NAMALWA (cell line): Measurements from ENCODE around the gene ROS1.
A peak's percentile ranks its signal among the peaks of the same experiment; 100 is the strongest.
"Not testable (repeated sequence)": the region's sequence is repeated elsewhere in the genome, so short reads cannot be mapped to it uniquely, and the experiment has no call there.

Source experiments
- DNase-seq: peaks from one replicate; pipeline ENCODE4 v3.0.0-alpha.2; 2015; ENCODE audit warnings: low spot score

ROS1 gene

DNA sequence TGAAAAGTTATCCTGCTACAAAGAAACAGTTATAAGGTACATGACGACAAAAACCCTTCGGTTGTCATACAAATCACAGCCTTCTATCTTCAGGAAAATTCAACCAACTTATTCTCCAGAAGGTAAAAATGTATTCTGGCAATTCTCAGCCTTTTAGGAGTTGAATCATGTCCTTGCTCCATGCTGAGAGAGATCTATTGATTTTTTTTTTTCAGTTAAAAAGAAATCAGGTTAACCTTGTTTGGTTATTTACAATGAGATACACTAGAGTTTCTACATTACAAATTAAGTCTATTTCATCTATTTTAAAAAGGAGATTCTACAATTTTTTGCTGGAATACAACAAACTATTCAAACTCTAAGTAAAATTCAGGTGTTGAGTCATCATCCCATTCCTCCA is 45.4 kb downstream of the ROS1 start:
- DNase-seq: no peak

DNA sequence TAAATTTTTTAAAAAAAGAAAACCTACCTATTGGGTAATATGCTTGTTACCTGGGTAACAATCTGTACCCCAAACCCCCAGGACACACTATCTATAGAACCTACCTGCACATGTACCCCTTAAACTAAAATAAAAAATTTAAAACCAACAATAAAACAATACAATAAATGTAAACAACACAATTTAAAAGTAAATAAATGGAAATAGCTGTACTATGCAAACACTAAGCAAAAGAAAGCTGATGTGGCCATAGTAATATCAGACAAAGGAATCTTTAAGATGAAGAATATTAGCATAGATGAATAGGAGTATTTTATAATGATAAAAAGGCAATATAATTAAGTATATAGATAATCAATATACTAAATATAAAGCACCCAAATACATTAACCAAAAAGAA is 50.3 kb downstream of the ROS1 start:
- DNase-seq: no peak

DNA sequence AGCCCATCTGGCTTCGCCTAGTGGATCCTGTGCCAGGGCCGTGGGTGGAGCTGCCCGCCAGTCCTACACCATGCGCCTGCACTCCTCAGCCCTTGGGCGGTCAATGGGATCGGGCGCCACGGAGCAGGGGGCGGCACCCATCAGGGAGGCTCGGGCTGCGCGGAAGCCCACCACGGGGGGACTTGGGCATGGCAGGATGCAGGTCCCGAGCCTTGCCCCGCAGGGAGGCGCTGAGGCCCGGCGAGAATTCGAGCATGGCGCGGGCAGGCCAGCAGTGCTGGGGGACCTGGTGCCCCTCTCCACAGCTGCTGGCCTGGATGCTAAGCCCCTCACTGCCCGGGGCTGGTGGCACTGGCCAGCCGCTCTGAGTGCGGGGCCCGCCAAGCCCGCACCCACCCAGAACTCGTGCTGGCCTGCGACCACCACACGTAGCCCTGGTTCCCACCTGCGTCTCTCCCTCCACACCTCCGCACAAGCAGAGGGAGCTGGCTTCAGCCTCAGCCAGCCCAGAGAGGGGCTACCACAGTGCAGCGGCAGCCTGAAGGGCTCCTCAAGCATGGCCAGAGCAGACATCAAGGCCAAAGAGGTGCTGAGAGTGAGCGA is 52.4 kb downstream of the ROS1 start:
- DNase-seq: no peak

DNA sequence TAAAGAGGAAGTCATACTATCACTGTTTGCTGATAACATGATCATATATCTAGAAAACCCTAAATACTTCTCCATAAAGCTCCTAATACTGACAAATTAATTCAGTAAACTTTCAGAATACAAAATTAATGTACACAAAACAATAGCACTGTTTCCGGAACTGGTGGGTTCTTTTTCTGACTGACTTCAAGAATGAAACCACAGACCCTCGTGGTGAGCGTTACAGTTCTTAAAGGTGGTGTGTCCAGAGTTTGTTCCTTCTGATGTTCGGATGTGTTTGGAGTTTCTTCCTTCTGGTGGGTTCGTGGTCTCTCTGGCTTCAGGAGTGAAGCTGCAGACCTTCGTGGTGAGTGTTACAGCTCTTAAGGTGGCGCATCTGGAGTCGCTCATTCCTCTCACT is 53.5 kb downstream of the ROS1 start:
- DNase-seq: not testable (repeated sequence)

DNA sequence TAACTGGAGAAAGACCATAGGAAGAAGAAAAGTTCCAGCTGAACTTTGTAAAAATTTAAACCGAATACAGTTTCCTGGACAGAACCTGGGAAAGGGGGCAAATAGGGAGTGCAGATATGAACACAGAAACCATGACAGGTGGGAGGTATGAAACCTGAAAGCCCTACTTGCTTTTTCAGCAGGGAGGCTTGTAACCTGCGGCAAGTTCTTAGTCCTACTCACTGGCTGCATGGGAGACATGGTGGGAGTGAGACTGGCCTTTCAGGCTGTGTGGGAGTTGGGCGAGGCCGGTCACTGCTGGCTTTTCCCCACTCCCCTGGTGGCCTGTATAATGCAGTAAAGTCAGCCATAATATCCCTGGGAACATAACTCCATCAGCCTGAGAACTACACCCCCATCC is 54.2 kb downstream of the ROS1 start:
- DNase-seq: no peak

DNA sequence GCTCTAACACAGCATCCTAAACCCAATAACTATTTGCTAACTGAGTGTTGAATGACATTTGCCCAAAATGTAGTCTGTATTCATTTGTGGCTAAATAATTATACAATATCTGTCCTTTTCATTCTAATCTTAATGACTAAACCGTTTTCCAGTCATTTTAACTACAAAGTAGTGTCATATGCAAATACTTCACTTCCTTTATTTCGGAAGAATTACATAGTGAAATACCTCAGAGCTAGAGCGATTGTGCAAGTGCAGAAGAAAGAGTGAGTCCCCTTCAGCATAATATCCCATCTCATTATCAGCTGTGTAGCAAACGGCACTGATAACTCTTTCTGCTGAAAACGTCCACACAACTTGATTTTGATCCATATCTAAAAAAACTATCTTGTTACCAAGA is 66.2 kb downstream of the ROS1 start:
- DNase-seq: no peak

DNA sequence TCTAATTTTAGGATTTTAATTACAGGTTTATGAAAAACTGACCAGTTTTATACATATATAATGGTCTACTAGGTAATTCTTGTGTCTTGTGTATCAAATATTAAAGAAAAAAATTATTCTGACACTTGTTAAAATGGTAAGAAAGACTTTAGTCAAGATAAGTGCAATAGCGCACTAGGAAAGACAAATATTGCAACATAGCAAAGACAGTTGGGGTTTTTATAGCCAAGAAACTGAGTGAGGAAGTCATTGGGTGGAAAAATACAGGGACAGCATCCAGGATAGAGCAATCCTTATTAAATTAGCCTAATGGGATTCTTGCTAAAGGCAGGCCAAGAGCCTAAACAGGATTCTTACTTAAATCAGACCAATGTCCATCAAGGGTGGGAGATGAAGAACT is 71.1 kb downstream of the ROS1 start:
- DNase-seq: no peak

DNA sequence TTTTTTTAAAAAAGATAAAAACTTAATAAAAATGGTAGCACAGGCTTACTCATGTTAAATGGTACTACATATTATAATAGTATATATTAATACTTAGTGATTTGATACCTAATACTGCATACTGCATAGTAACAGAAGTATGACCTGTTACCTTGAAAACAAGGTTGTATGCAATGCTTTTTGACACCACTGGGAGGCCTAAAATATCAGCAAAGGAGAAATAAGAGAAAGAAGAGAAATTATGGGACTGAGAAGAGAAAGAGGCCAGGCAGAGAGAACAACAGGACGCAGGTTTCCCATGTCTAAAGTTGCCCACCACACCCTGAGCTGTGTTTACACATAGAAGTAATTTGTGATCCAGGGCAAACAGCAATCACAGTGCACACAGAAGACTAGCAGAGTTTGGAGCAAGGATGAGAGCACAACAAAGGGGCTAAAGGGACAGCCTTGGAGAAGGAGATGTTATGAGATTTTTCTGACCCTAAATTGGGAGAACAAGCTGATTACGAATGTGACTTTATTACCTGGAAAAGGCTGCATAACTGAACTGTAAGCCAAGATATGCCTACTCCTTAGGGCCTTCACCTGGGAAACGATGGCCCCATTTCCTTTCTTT is 73.2 kb downstream of the ROS1 start:
- DNase-seq: peak; percentile 44

DNA sequence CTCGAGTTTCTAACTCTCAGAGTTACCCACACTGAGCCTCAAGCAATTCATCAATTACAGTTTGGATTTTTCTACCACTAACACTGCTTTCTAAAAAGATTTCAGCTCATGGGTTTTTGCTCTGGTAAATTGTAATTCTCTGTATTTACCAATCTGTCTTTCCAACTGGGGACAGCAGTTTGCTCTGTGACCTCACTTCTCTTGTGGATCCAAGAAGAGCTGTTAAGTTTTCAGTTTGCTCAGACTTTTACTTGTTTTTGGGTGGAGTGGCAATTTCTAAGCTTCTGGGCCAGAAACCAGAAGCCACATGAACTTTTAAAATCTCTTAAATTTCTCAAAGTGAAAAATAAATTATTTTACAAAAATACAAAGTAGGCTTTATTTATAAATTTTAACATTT is 74.2 kb downstream of the ROS1 start:
- no peak for DNase-seq

DNA sequence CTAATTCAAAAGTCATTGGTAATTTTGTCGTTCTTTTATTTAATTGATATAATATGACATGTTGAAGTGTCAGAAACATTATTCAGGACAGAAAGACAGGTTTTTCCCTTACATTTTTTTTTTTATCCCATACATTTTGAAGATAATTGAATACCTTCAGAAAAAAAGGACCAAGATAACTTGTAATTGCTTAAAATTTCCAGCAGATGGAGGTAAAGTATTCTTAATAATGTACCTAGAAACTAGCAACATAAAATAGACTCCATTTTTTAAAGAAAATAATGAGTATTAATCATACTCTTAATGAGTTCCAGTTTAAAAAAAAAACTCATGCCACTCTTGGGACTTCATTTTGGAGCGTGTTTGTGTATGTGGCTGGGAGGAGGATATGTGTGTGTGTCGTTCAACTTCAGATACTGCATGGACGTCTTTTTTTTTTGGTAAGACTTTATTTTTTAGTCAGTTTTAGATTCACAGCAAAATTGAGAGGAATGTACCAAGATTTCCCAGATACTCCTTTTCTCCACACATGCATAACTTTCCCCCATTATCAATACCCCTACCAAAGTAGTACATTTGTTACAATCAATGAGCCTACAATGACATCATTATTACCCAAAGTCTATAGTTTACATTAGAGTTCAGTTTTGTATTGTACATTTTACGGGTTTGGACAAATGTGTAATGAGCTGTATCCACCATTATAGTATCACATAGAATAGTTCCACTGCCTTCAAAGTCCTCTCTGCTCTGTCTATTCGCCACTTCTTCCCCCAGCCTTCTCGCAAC is 79.4 kb downstream of the ROS1 start:
- DNase-seq: peak; percentile 61

DNA sequence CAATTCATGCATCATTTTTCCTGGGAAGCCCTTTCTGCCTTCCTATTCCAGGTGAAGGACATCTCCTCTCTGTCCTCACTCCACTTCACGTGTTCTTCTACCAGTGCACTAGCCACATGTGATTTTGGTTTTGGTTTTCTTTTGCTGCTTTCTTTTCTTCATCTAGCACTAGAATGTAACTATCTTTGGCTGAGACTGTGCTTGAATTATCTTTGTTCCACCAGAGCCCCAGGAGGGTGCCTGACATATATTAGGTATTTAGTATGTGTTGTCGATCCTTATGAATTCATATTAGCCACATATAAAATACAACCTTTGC is 80.5 kb downstream of the ROS1 start:
- DNase-seq: no peak

DNA sequence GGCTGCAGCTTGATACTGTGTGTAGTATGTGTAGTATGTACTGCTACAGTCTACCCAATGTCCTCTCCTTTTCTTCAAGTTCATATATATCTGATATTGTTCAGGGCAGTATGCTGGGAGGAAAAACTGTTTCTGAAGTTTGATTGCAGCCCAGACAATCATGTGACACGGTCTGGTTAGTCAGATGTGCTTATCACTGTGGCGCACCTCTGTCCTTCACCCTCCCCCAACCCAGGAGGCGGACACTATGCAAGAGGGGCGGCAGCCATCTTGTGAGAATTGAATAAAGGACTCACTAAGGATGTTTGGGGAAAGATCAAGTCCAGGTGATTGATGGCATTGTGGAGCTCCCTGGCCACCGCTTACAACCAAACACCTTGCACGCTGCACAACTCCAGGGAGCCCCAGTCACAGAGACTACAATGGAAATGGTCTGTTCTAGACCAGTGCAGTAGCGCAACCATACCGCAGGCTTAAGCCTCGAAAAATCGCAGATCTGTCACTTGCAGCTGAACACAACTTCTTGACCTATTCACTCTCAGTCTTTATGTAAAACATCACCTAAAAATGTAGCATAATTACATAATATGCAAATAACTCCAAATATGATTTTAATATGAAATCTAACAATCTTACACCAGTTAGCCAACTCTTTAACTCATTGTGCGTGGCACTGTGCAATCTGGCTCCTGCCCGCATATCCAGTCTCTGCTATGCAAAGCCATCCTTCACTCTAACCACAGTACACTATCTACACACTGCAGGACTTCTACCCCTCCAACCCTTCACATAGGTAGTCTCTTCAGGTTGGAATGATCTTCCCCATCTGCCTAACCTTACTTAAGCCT is 81.1 kb downstream of the ROS1 start:
- DNase-seq: no peak

DNA sequence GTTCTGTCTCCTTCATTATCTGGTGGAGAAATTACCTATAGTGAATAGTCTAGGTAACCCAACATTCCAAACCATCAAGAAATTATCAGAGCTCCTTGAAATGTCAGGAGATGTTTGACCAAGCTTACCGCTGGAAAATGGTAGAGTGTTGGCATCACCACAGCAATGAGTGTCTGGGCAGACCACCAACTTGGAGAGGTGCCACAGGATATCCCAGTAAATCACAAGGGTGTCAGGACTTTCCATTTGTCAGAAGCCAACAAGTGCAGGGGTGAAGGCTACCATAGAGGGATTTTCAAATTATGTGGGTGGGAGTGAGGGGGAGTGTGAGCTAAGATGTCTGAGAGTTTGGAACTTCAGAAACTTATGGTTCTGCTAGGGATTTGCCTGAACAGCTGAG is 87.2 kb downstream of the ROS1 start:
- DNase-seq: no peak

DNA sequence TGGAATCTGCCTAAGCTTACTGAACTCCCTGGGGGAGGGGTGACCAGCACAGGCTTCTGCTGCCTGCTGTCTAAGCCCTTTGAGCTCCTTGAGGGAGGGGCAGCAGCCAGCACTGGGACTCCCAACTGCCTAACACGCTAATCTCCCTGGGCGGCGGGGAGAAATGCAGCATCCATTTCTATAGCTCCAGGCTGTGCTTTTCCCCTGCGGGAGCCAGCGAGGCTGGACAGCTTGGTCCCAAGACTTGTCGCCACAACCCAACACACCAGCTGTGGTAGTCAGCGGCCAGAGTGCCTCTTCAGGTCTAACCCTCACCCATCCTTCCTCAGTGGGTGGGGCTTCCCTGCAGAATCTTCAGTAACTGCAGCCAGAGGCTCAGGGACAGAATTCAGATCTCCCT is 95.8 kb downstream of the ROS1 start:
- no peak for DNase-seq

DNA sequence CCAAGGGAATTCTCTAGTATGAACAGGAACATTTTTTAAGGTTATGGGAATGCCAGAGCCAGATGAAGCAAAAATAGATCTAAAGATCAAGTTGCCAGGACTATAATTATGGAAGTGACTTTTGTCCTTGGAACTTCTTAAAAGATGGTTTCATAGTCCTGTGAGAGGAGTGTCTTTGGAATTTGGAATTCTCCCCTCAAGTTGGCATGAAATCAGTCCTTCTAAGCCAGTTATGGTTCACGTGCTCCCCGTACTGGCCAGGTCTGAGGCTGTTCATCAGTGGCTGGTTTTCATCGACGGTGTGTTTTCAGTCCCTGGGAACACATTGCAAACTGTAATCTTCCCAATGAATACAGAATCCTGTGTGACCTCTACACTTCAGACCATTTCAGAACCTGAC is 97.2 kb downstream of the ROS1 start:
- no peak for DNase-seq

DNA sequence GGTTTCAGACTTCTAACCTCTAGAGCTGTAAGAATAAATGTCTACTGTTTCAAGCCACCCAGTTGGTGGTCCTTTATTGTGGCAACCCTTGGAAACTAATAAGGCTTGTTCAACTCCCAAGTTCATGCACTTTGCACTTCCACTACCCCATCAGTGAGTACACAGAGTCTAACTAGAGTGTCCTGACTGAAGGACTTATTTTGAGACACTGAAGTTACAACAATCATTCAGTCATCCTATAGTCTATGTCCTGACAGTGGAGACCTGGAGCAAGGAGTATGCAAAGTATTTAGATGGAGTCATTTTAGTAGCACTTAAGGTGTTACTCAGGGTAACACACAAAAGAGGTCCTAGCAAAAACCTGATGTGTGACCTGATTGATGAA is 97.7 kb downstream of the ROS1 start:
- DNase-seq: no peak

DNA sequence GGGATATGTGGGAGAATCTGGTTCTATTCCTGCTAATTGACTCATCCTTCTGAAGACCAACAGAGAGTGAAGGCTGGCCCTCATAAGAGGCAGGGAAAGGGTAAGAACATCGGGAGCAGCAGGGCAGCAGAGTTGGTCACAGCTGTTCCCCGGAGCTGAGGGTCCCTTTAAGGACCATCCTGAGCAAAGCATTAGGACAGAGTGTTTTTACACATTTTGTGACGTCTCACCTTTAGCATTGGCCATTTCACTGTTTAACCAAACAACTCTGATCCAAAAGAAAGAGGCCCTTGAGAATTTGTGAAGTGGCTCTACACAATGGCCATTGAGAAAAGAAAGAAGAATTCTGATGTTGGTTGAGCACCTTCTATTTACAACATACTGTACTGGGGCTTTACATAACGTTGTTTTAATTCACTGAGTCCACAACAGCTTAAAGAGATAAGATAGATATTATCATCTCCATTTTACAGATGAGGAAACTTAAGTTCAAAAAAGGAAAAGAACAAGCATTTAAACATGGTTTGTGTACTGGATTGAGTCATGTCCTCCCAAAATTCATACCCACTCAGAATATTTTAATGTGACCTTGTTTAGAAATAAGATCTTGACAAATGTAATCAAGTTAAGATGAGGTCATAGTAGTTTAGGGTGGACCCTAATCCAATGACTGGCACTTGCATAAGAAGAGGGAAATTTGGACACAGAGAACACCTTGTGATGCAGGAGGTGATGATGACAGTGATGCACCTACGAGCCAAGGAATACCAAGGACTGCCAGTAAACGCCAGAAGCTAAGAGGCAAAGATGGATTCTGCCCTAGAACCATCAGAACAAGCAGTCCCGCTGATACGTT is 98.4 kb downstream of the ROS1 start:
- no peak for DNase-seq

DNA sequence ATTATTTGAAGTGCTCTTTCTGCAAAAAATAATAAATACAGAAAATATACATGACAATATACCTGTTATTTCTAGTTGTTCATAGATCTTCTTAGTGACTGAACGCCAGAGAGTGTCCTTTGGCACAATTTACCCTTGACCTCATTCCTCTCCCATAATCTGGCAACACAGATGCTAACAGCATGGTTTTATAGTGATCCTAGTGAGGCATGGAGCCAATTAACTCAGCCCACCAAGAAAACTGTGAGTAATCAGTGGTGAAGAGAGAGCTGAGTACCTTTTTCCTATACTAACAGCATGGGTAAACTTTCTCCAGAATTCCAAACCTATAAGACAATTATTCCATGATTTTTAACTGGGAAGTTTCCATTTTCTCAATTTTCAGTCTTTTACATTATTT is 99.3 kb downstream of the ROS1 start:
- no peak for DNase-seq

DNA sequence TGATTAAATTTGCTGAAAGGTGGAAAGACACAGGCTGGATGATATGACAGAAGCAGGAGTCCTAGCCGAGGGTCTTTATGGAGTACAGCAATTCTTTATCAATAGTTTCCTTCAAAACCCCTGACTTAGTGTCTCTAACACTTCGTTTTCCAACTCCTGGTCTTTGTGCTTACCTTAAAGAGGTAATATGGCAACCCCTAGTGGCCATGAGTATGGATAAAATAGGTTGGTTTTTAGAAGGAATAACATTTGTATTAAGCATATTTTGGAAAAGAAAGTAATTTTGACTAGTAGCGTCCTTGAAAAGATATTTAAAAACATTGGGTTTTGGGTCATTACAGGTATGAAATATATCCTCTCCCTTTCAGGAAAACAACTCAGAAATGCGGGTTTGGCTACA is 108.5 kb downstream of the ROS1 start:
- peak; percentile 18 for DNase-seq

DNA sequence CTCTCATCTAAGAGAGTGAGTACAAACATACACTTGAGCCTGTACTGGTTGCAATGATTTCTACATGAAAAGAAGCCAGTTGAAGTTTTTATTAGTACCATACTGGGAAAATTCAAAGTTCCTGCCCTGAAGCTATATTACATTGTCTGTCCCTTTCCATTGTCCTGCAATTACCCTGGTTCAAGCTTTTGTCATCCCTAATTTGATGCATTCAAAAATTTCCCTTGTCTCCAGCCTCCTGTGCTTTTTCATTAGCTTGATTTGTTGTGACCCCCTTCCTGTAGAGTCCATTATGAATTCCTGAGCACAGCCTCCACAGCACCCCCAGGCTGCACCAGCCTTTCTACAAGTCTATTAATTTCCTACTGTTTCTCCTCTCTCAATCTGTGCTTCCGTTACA is 114.0 kb downstream of the ROS1 start:
- no peak for DNase-seq

DNA sequence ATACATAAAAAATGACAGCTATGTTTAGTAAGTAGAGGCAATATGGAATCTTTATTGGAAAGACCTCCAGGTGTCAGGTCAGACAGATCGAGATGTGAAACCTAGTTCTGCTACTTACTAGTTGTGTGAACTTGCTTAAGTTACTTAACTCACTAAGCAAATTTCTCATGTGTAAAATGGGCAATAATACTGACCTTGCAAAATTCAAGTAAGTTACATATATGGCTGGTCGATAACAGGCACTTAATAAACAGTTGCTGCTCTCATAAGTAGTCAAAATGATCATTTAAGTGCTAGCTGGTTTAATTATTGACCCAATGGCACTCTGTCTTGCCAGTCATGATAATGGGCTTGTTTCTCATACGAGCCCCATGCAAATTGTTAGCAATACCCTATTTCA is 114.4 kb downstream of the ROS1 start:
- no peak for DNase-seq

DNA sequence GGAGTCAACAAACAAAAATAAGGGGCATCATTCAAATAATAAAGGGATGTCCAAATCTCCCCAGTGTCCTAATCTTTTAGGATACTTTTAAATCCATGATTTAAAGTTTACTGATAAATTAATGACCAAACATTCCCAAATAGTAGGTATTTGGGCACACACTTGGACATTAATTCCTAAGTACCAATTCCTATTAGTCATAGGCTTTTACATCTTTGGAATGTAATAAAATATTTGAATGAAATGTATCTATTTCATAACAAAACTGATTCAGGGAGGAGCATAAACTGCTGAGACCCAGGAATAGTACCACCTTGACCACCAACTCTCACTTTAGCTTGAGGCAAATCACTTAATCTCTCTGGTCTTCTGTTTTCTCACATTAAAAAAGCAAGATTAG is 116.1 kb downstream of the ROS1 start:
- DNase-seq: no peak
